GM19452 (cell line): ENCODE data around the gene MPP7.

Experiments
- ATAC-seq: cut with Tn5 transposase; IDR thresholded peaks from one replicate; pipeline ENCODE4 v1.9.1; 2021; ENCODE audit not compliant: unreplicated experiment

MPP7 gene

GRCh38 chr10:28307267-28307666, 4.4 kb upstream of the MPP7 start:
- ATAC-seq, result no peak

GRCh38 chr10:28305553-28305952, 2.7 kb upstream of the MPP7 start:
- no peak for ATAC-seq

- no peak for ATAC-seq
Measured at GRCh38 chr10:28304032-28304571, 1.2 kb upstream of the MPP7 start.

GRCh38 chr10:28302012-28302637, 739 bp downstream of the MPP7 start:
- no peak for ATAC-seq

- ATAC-seq, result no peak
Measured at GRCh38 chr10:28300027-28300426, 2.8 kb downstream of the MPP7 start.

GRCh38 chr10:28298951-28299350, 3.9 kb downstream of the MPP7 start:
- no peak for ATAC-seq

- ATAC-seq, result no peak
Measured at GRCh38 chr10:28296023-28296422, 6.8 kb downstream of the MPP7 start.

GRCh38 chr10:28295336-28295735, 7.5 kb downstream of the MPP7 start:
- ATAC-seq, result no peak

- no peak for ATAC-seq
Measured at GRCh38 chr10:28294809-28295208, 8.1 kb downstream of the MPP7 start.

GRCh38 chr10:28294169-28294532, 8.7 kb downstream of the MPP7 start:
- no peak for ATAC-seq

- ATAC-seq, result no peak
Measured at GRCh38 chr10:28293236-28294168, 9.4 kb downstream of the MPP7 start.

- ATAC-seq, result no peak
Measured at GRCh38 chr10:28291881-28292297, 11.0 kb downstream of the MPP7 start.

GRCh38 chr10:28285816-28286215, 17.0 kb downstream of the MPP7 start:
- ATAC-seq, result no peak

GRCh38 chr10:28284126-28284525, 18.7 kb downstream of the MPP7 start:
- ATAC-seq, result no peak

- no peak for ATAC-seq
Measured at GRCh38 chr10:28283251-28283650, 19.6 kb downstream of the MPP7 start.

GRCh38 chr10:28282336-28282735, 20.5 kb downstream of the MPP7 start:
- no peak for ATAC-seq

GRCh38 chr10:28281726-28282315, 21.0 kb downstream of the MPP7 start:
- no peak for ATAC-seq

- ATAC-seq, result no peak
Measured at GRCh38 chr10:28280652-28281051, 22.2 kb downstream of the MPP7 start.

GRCh38 chr10:28279878-28280277, 23.0 kb downstream of the MPP7 start:
- no peak for ATAC-seq

GRCh38 chr10:28278842-28279241, 24.0 kb downstream of the MPP7 start:
- ATAC-seq, result no peak

GRCh38 chr10:28276384-28276783, 26.5 kb downstream of the MPP7 start:
- ATAC-seq, result no peak

GRCh38 chr10:28274475-28274874, 28.4 kb downstream of the MPP7 start:
- no peak for ATAC-seq
